ENCODE data around the gene BHLHE41. TPM values are rescaled to one million over a fixed set of nuclear protein-coding genes. Genes with fewer than 3 reads are reported as not detected.

Gene BHLHE41
- polyA plus RNA-seq, 1 donor (not counting 4 experiments of a cell fraction or from before 2014, with no cell fraction given): 1.4 TPM

GRCh38 chr12:26135571-26135970 is 10.7 kb upstream of the BHLHE41 start:
- DNase-seq (ENCODE audit: low read depth, low spot score) (no peak), FAIRE-seq (no peak)
- Histone ChIP-seq H3K9ac (ENCODE audit: control insufficient read depth, extremely low read depth, insufficient read depth, low read length) (no peak overlapping the region), H4K20me1 (ENCODE audit: control insufficient read depth, extremely low read depth, insufficient read depth, low read length) (no peaks in the 10 kb centered on the region), H3K9me1 (ENCODE audit: control insufficient read depth, extremely low read depth, insufficient read depth, low read length) (no peaks in the 10 kb centered on the region), H3K4me3 (ENCODE audit: control insufficient read depth in 2 of 3, extremely low read depth in 1 of 3, insufficient read depth in 2 of 3, low read depth in 1 of 3, low read length in 3 of 3) (no peak overlapping the region), H3K4me1 (ENCODE audit: control insufficient read depth, extremely low read depth, insufficient read depth, low read length) (no peaks in the 10 kb centered on the region), H3K27me3 (ENCODE audit: control insufficient read depth, extremely low read depth, insufficient read depth, low read length) (no peaks in the 10 kb centered on the region), H3K27ac (ENCODE audit: control insufficient read depth, insufficient read depth, low read length) (no peak overlapping the region), H2AFZ (ENCODE audit: control insufficient read depth, low read length) (no peak overlapping the region), H3K9me3 (ENCODE audit: control insufficient read depth, low read depth, low read length) (no peaks in the 10 kb centered on the region), H3K79me2 (ENCODE audit: control insufficient read depth, insufficient read depth, low read length) (no peaks in the 10 kb centered on the region), H3K4me2 (ENCODE audit: control insufficient read depth, extremely low read depth, insufficient read depth, low read depth, low read length) (no peak overlapping the region), H3K36me3 (ENCODE audit: control insufficient read depth in 2 of 2, extremely low read depth in 1 of 2, insufficient read depth in 2 of 2, low read length in 2 of 2) (no peaks in the 10 kb centered on the region)
- dilution Hi-C loops (cut with MboI; ENCODE audit: extremely low pct_ligation_motif_present, low sequenced_read_pairs): no loop called here
- no peak for TF ChIP-seq EZH2 (IDR thresholded peaks at IDR 0.05; ENCODE audit: low read length)
- TF ChIP-seq CTCF (optimal IDR thresholded peaks at IDR 0.05 in 1 of 3, IDR thresholded peaks at IDR 0.05 in 1 of 3, conservative IDR thresholded peaks at IDR 0.05 in 1 of 3; ENCODE audit: extremely low read depth in 1 of 3, insufficient read depth in 2 of 3, low read length in 3 of 3): no peak

DNA sequence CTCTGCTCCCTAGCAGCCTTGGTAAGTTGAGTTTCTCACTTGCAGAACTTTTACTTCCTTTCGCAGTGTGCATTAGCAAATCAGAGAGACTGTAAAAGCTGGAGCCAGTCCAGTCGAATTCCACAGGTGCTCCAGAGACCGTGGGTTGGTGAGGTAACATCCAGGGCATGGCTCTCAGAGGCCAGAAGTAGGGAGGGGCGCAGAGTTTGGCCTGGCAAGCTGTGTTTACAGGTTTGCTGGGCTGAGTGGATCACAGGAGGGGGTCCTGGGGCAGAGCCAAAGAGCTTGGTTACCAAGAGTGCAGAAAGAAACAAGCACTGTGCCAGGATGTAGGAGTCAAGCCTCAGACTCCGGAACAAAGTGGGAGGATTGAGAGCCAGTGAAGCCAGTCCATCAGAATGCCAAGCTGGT is 10.2 kb upstream of the BHLHE41 start:
- Histone ChIP-seq H3K4me3 (ENCODE audit: control insufficient read depth in 2 of 3, extremely low read depth in 1 of 3, insufficient read depth in 2 of 3, low read depth in 1 of 3, low read length in 3 of 3) (no peak overlapping the region), H2AFZ (ENCODE audit: control insufficient read depth, low read length) (no peak overlapping the region), H3K27ac (ENCODE audit: control insufficient read depth, insufficient read depth, low read length) (no peak overlapping the region), H4K20me1 (ENCODE audit: control insufficient read depth, extremely low read depth, insufficient read depth, low read length) (no peaks in the 10 kb centered on the region), H3K9ac (ENCODE audit: control insufficient read depth, extremely low read depth, insufficient read depth, low read length) (no peak overlapping the region), H3K36me3 (ENCODE audit: control insufficient read depth in 2 of 2, extremely low read depth in 1 of 2, insufficient read depth in 2 of 2, low read length in 2 of 2) (no peaks in the 10 kb centered on the region), H3K9me3 (ENCODE audit: control insufficient read depth, low read depth, low read length) (no peaks in the 10 kb centered on the region), H3K9me1 (ENCODE audit: control insufficient read depth, extremely low read depth, insufficient read depth, low read length) (no peaks in the 10 kb centered on the region), H3K4me1 (ENCODE audit: control insufficient read depth, extremely low read depth, insufficient read depth, low read length) (no peaks in the 10 kb centered on the region), H3K27me3 (ENCODE audit: control insufficient read depth, extremely low read depth, insufficient read depth, low read length) (no peaks in the 10 kb centered on the region), H3K79me2 (ENCODE audit: control insufficient read depth, insufficient read depth, low read length) (no peaks in the 10 kb centered on the region), H3K4me2 (ENCODE audit: control insufficient read depth, extremely low read depth, insufficient read depth, low read depth, low read length) (no peak overlapping the region)
- dilution Hi-C loops (cut with MboI; ENCODE audit: extremely low pct_ligation_motif_present, low sequenced_read_pairs): no loop called here
- FAIRE-seq: no peak
- DNase-seq (ENCODE audit: low read depth, low spot score): no peak
- no peak for TF ChIP-seq EZH2 (IDR thresholded peaks at IDR 0.05; ENCODE audit: low read length)

DNA sequence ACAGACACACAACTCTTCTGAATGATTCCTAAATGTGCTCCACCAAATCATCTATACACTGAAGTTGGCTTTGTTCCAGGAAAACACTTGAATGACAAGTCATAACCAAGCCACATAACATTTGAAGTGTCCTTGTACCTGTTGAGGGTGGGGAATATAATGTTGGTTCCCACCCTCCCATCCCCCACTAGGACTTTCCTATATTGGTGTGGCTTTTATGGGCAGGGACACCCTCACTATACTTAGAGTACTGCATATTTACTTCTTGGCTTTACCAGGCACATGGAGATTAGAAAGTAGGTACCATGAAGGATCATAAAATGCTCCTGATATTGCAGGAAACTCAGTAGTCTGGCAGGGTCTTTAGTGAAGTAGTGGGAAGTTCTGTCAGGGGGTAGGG is 9.7 kb upstream of the BHLHE41 start:
- no peaks in the 10 kb centered on the region for H3K27me3 ChIP-seq (ENCODE audit: control insufficient read depth, extremely low read depth, insufficient read depth, low read length)
- TF ChIP-seq EZH2 (IDR thresholded peaks at IDR 0.05; ENCODE audit: low read length): no peak
- TF ChIP-seq CTCF (optimal IDR thresholded peaks at IDR 0.05 in 1 of 3, IDR thresholded peaks at IDR 0.05 in 1 of 3, conservative IDR thresholded peaks at IDR 0.05 in 1 of 3; ENCODE audit: extremely low read depth in 1 of 3, insufficient read depth in 2 of 3, low read length in 3 of 3): no peak
- no peak overlapping the region for H2AFZ ChIP-seq (ENCODE audit: control insufficient read depth, low read length)
- no peak overlapping the region for H3K9ac ChIP-seq (ENCODE audit: control insufficient read depth, extremely low read depth, insufficient read depth, low read length)
- FAIRE-seq: no peak
- H3K9me1 ChIP-seq (ENCODE audit: control insufficient read depth, extremely low read depth, insufficient read depth, low read length): no peaks in the 10 kb centered on the region
- no peak for DNase-seq (ENCODE audit: low read depth, low spot score)
- no peaks in the 10 kb centered on the region for H3K4me1 ChIP-seq (ENCODE audit: control insufficient read depth, extremely low read depth, insufficient read depth, low read length)
- H4K20me1 ChIP-seq (ENCODE audit: control insufficient read depth, extremely low read depth, insufficient read depth, low read length): no peaks in the 10 kb centered on the region
- no peak overlapping the region for H3K4me2 ChIP-seq (ENCODE audit: control insufficient read depth, extremely low read depth, insufficient read depth, low read depth, low read length)
- no peak overlapping the region for H3K27ac ChIP-seq (ENCODE audit: control insufficient read depth, insufficient read depth, low read length)
- dilution Hi-C loops (cut with MboI; ENCODE audit: extremely low pct_ligation_motif_present, low sequenced_read_pairs): no loop called here
- no peaks in the 10 kb centered on the region for H3K79me2 ChIP-seq (ENCODE audit: control insufficient read depth, insufficient read depth, low read length)
- H3K9me3 ChIP-seq (ENCODE audit: control insufficient read depth, low read depth, low read length): no peaks in the 10 kb centered on the region
- H3K4me3 ChIP-seq (ENCODE audit: control insufficient read depth in 2 of 3, extremely low read depth in 1 of 3, insufficient read depth in 2 of 3, low read depth in 1 of 3, low read length in 3 of 3): no peak overlapping the region
- H3K36me3 ChIP-seq (ENCODE audit: control insufficient read depth in 2 of 2, extremely low read depth in 1 of 2, insufficient read depth in 2 of 2, low read length in 2 of 2): no peaks in the 10 kb centered on the region
